ENCODE measurements around the gene OAS3.

Gene OAS3

DNA sequence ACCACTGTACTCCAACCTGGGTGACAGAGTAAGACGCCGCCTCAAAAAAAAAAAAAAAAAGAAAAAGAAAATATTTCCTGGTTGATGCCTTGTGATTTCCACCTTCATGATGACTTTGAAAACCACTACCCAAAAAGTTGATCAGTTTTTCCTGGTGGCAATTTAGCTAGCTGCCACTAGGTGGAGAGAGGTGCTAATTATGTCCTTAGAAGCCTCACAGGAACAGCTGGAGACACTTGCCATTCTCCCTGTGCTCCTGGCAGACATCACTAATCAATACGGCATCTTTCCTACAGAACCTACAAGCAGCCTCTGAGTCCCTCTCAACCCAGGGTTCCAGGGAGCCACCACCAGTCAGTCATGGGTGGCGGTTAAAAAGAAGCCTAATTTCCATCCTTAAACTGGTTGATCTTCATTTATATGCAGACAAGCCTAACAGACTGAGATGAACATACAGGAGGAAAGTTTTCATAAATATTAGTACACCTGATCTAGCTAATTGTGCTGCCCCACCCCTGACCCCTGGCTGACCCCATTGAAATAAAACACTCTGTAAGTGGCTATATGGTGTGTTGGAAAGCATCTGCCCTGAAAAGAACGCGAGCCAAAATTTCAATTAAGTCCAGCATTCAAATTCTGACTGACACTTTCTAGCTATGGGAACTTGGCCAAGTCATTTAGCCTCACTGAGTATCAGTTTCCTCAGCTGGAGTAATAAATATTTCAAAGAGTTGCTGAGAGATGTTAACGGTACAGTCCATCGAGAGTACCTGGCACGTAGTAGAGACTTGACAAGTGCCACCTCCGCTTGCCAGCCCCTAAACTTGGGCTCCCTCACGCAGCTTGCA, 37.8 kb upstream of the OAS3 start:
- H3K4me3 ChIP-seq (ENCODE audit: low read depth, low read length) = no peak overlapping the region
- peak; percentile 36 for DNase-seq (ENCODE audit: low read depth, low spot score)
- TF ChIP-seq, protein P1, sequence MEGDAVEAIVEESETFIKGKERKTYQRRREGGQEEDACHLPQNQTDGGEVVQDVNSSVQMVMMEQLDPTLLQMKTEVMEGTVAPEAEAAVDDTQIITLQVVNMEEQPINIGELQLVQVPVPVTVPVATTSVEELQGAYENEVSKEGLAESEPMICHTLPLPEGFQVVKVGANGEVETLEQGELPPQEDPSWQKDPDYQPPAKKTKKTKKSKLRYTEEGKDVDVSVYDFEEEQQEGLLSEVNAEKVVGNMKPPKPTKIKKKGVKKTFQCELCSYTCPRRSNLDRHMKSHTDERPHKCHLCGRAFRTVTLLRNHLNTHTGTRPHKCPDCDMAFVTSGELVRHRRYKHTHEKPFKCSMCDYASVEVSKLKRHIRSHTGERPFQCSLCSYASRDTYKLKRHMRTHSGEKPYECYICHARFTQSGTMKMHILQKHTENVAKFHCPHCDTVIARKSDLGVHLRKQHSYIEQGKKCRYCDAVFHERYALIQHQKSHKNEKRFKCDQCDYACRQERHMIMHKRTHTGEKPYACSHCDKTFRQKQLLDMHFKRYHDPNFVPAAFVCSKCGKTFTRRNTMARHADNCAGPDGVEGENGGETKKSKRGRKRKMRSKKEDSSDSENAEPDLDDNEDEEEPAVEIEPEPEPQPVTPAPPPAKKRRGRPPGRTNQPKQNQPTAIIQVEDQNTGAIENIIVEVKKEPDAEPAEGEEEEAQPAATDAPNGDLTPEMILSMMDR (IDR thresholded peaks at IDR 0.05; ENCODE audit: low read depth, low read length) = peak; percentile 76
- in situ Hi-C loops (cut with HindIII; ENCODE audit: low sequenced_read_pairs) = no loop called here

DNA sequence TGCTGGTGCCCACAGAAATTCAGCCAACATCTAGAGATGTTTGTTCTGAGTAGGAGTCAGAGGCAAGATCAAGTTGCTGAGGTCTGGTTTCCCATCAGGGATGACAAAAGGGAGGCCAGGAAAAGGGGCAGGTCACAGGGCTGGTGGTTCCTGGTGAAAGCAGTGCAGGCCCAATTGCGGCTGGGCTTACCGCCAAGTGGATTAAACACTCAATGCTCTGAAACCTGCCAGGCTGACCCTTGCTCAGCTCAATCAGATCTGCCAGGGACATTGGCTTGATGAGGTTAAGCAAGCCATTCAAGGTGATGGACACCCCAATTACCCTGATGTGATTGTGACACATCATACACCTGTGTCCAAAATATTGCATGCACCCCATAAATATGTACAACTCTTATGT, 37.0 kb upstream of the OAS3 start:
- DNase-seq (ENCODE audit: low read depth, low spot score) = no peak
- in situ Hi-C loops (cut with HindIII; ENCODE audit: low sequenced_read_pairs) = no loop called here
- H3K4me3 ChIP-seq (ENCODE audit: low read depth, low read length) = no peak overlapping the region
- TF ChIP-seq, protein P1 (IDR thresholded peaks at IDR 0.05; ENCODE audit: low read depth, low read length) = no peak

- in situ Hi-C loops (cut with HindIII; ENCODE audit: low sequenced_read_pairs) = no loop called here
- H3K4me3 ChIP-seq (ENCODE audit: low read depth, low read length) = no peak overlapping the region
- DNase-seq (ENCODE audit: low read depth, low spot score) = peak; percentile 40
- TF ChIP-seq, protein P1 (IDR thresholded peaks at IDR 0.05; ENCODE audit: low read depth, low read length) = no peak
Observed at GRCh38 chr12:112904571-112904970, 33.7 kb upstream of the OAS3 start.

- DNase-seq (ENCODE audit: low read depth, low spot score) = no peak
- TF ChIP-seq, protein P1 (IDR thresholded peaks at IDR 0.05; ENCODE audit: low read depth, low read length) = no peak
- in situ Hi-C loops (cut with HindIII; ENCODE audit: low sequenced_read_pairs) = no loop called here
Observed at GRCh38 chr12:112905451-112906089, 32.7 kb upstream of the OAS3 start.

DNA sequence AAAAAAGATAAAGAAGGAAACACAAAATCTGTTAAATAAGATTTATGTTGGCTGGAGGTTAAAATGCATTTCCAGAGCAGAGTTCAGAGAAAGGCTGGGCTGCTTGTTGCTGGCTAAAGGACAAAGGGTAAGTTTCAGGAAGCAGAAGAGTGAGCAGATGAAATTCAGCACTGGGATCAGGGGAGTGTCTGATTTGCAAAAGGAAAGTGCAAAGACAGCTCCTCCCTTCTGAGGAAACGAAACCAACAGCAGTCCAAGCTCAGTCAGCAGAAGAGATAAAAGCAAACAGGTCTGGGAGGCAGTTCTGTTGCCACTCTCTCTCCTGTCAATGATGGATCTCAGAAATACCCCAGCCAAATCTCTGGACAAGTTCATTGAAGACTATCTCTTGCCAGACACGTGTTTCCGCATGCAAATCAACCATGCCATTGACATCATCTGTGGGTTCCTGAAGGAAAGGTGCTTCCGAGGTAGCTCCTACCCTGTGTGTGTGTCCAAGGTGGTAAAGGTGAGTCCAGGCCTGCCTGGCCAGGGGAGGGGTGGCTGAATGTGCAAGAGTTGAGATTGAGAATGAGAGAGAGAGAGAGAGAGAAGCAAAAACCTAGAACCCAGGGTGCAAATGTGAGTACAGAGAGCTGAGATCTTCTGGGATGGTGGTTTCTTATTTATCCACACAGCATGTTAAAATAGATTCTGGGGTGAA, 31.4 kb upstream of the OAS3 start, which contains the start of gene OAS1:
Gene OAS1 (plus strand): TSS at position 251 of the 703 bp plus-strand sequence. CDS start 78 bp downstream, at position 329.
- peak within 1 kb of the TSS; percentile 8 for H3K4me3 ChIP-seq (ENCODE audit: low read depth, low read length)
- in situ Hi-C loops (cut with HindIII; ENCODE audit: low sequenced_read_pairs) = no loop called here
- TF ChIP-seq, protein P1 (IDR thresholded peaks at IDR 0.05; ENCODE audit: low read depth, low read length) = no peak
- peak; percentile 40 for DNase-seq (ENCODE audit: low read depth, low spot score)

More at GRCh38 chr12:112905451-112906089, 32.7 kb upstream of the OAS3 start:
- H3K4me3 ChIP-seq (ENCODE audit: low read depth, low read length) = no peak overlapping the region

- no peak overlapping the region for H3K4me3 ChIP-seq (ENCODE audit: low read depth, low read length)
- in situ Hi-C loops (cut with HindIII; ENCODE audit: low sequenced_read_pairs) = no loop called here
- no peak for DNase-seq (ENCODE audit: low read depth, low spot score)
- TF ChIP-seq, protein P1 (IDR thresholded peaks at IDR 0.05; ENCODE audit: low read depth, low read length) = no peak
Observed at GRCh38 chr12:112907415-112908157, 30.7 kb upstream of the OAS3 start.

All from astrocyte of the spinal cord (primary cell).